D341Med (cell line): ENCODE measurements around the gene ST6GALNAC4.
A peak's percentile ranks its signal among the peaks of the same experiment; 100 is the strongest.
"Not testable (repeated sequence)": the region's sequence is repeated elsewhere in the genome, so short reads cannot be mapped to it uniquely, and the experiment has no call there.

Experiments
- DNase-seq: peaks from one replicate; pipeline ENCODE4 v3.0.0; 2012; ENCODE audit warnings: low spot score

Gene ST6GALNAC4

GRCh38 chr9:127885508-127886281, 31.1 kb downstream of the ST6GALNAC4 start:
- no peak for DNase-seq

GRCh38 chr9:127884976-127885490, 31.8 kb downstream of the ST6GALNAC4 start:
- DNase-seq, result no peak

GRCh38 chr9:127884427-127884911, 32.4 kb downstream of the ST6GALNAC4 start:
- DNase-seq, result peak; percentile 72

GRCh38 chr9:127883959-127884358, 32.9 kb downstream of the ST6GALNAC4 start:
- no peak for DNase-seq

- DNase-seq, result not testable (repeated sequence)
These were observed 35.1 kb downstream of the ST6GALNAC4 start for GRCh38 chr9:127881715-127882114.

- no peak for DNase-seq
These were observed 36.7 kb downstream of the ST6GALNAC4 start for GRCh38 chr9:127880143-127880542.

GRCh38 chr9:127878652-127879390, 38.0 kb downstream of the ST6GALNAC4 start:
- no peak for DNase-seq

- DNase-seq, result no peak
These were observed 38.7 kb downstream of the ST6GALNAC4 start for GRCh38 chr9:127878001-127878651.

GRCh38 chr9:127877566-127877998, 39.3 kb downstream of the ST6GALNAC4 start, which contains the start of gene AK1:
TSS of gene AK1 (minus strand) at chr9:127877675. CDS start at chr9:127874617, 3,058 bp downstream.
- DNase-seq, result peak; percentile 89

- no peak for DNase-seq
These were observed 39.9 kb downstream of the ST6GALNAC4 start for GRCh38 chr9:127876764-127877562.

- DNase-seq, result no peak
These were observed 40.6 kb downstream of the ST6GALNAC4 start for GRCh38 chr9:127876026-127876763.

GRCh38 chr9:127875306-127875966, 41.4 kb downstream of the ST6GALNAC4 start:
- DNase-seq, result no peak

GRCh38 chr9:127874301-127875221, 42.3 kb downstream of the ST6GALNAC4 start:
- DNase-seq, result no peak

- no peak for DNase-seq
These were observed 43.0 kb downstream of the ST6GALNAC4 start for GRCh38 chr9:127873886-127874285.

GRCh38 chr9:127873223-127873691, 43.6 kb downstream of the ST6GALNAC4 start:
- DNase-seq, result no peak

GRCh38 chr9:127872369-127873222, 44.2 kb downstream of the ST6GALNAC4 start:
- no peak for DNase-seq

- no peak for DNase-seq
These were observed 45.3 kb downstream of the ST6GALNAC4 start for GRCh38 chr9:127871531-127871930.

GRCh38 chr9:127870887-127871286, 46.0 kb downstream of the ST6GALNAC4 start:
- no peak for DNase-seq
